Spinal cord (tissue), 10 donors: ENCODE data around the gene EIF3A. TPM values are rescaled to one million over a fixed set of nuclear protein-coding genes. Genes with fewer than 3 reads are reported as not detected.
A peak's percentile ranks its signal among the peaks of the same experiment; 100 is the strongest.

Experiments
- DNase-seq, 6 donors: peaks; one replicate each; pipeline versions ENCODE4 v3.0.0 to v3.0.0-alpha.2; 2013 to 2015; ENCODE audit warnings: low spot score in 6 of 6, low read depth in 4 of 6
- H3K27ac ChIP-seq: one replicate; pipeline ENCODE4 v1.5.1; 2013; ENCODE audit warnings: low read depth, low read length, control low read depth
- H3K27me3 ChIP-seq: one replicate; pipeline ENCODE4 v1.6.1; 2013; ENCODE audit warnings: low read length; ENCODE audit not compliant: control insufficient read depth, insufficient read depth
- H3K36me3 ChIP-seq: one replicate; pipeline ENCODE4 v1.6.1; 2013; ENCODE audit warnings: low read length; ENCODE audit not compliant: control insufficient read depth, insufficient read depth
- H3K4me1 ChIP-seq: one replicate; pipeline ENCODE4 v1.6.1; 2013; ENCODE audit warnings: low read length; ENCODE audit not compliant: control insufficient read depth, insufficient read depth
- H3K4me3 ChIP-seq: one replicate; pipeline ENCODE4 v1.5.1; 2013; ENCODE audit warnings: low read depth, low read length, control low read depth
- H3K9me3 ChIP-seq: one replicate; pipeline ENCODE4 v1.6.1; 2013; ENCODE audit warnings: low read length; ENCODE audit not compliant: control insufficient read depth, insufficient read depth
- WGBS: methylation state at CpG from one replicate; pipeline ENCODE4 v1.1.5; 2013; ENCODE audit warnings: missing lambda C conversion rate; ENCODE audit not compliant: insufficient coverage; 5-methylcytosine and 5-hydroxymethylcytosine counted together
- polyA plus RNA-seq, 2 donors: library from polyadenylated mRNA; unstranded; fragments of 120-200 nt; gene quantifications; one replicate each; pipeline ENCODE4 v1.2.1, GENCODE V29; 2013; ENCODE audit not compliant: insufficient read length in 2 of 2
- total RNA-seq, 2 donors: library from RNA; depleted of rRNA in 1 of 2; stranded (reverse); fragments of 120-200 nt in 1 of 2; fragments of >200 nt in 1 of 2; gene quantifications; one replicate each; pipeline versions ENCODE4 v1.2.3 to v1.2.4, GENCODE V29; 2013 to 2014
- donor health status: healthy.

The EIF3A gene
- total and polyA plus RNA-seq, 4 donors, result 77.1 to 111 (median 86.0) TPM

DNA sequence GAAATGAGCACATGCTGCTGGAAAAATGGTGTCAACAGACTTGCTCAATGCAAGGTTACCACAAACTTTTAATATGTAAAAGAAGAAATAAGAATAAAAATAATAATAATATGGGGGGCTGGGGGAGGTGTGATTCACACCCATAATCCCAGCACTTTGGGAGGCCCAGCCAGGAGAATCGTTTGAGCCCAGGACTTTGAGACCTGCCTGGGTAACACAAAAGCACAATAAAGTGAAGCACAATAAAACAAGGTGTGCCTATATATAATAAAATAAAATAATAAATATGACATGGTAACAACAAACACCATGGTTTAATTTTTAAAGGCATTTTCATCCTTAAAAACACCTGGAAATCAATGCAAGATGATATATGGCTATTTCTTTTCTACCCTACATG lies 25.1 kb downstream of the EIF3A start:
- Histone ChIP-seq H3K27me3 (no peaks in the 10 kb centered on the region), H3K4me1 (no peaks in the 10 kb centered on the region), H3K36me3 (peaks cover 58% of the 10 kb centered on the region), H3K27ac (no peak overlapping the region), H3K9me3 (no peaks in the 10 kb centered on the region), H3K4me3 (no peak overlapping the region)
- DNase-seq, result no peak
- WGBS, result no CpG with 5 or more reads among the region's 1 CpG

DNA sequence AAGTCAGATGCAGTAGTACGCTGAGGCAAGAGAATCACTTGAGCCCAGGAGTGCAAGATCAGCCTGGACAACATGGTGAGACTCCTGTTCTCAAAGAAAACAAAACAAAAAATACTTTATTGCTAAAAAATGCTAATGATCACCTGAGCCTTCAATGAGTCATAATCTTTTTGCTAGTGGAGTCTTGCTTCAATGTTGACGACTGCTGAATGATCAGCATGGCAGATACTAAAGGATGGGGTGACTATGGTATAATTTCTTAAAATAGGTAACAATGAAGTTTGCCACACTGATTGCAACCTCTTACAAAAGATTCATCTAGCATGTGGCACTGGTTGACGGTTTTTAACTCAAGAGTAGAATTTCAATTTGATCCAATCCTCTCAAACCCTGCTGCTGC lies 28.8 kb downstream of the EIF3A start:
- WGBS, result 86% methylated on average over 1 of the region's 3 CpGs
- H3K36me3 ChIP-seq, result peaks cover 64% of the 10 kb centered on the region
- no peak for DNase-seq

GRCh38 chr10:119049777-119050176 lies 30.8 kb downstream of the EIF3A start:
- no peak overlapping the region for H3K4me3 ChIP-seq
- H3K36me3 ChIP-seq, result peaks cover 64% of the 10 kb centered on the region
- H3K27ac ChIP-seq, result no peak overlapping the region
- no peaks in the 10 kb centered on the region for H3K4me1 ChIP-seq
- 93% methylated on average over 9 of the region's 14 CpGs for WGBS
- H3K27me3 ChIP-seq, result no peaks in the 10 kb centered on the region
- DNase-seq, result no peak
- H3K9me3 ChIP-seq, result no peaks in the 10 kb centered on the region

More for the DNA sequence above, 28.8 kb downstream of the EIF3A start:
- H3K4me1 ChIP-seq, result no peaks in the 10 kb centered on the region
- H3K27ac ChIP-seq, result no peak overlapping the region
- no peak overlapping the region for H3K4me3 ChIP-seq
- no peaks in the 10 kb centered on the region for H3K27me3 ChIP-seq
- no peaks in the 10 kb centered on the region for H3K9me3 ChIP-seq

- DNase-seq, result no peak
- Histone ChIP-seq H3K27me3 (no peaks in the 10 kb centered on the region), H3K27ac (no peak overlapping the region), H3K4me3 (no peak overlapping the region), H3K4me1 (no peaks in the 10 kb centered on the region), H3K9me3 (no peaks in the 10 kb centered on the region), H3K36me3 (peaks cover 65% of the 10 kb centered on the region)
- 100% methylated on average over 3 of the region's 5 CpGs for WGBS
Measured at GRCh38 chr10:119049361-119049760, 31.3 kb downstream of the EIF3A start.

- no peak overlapping the region for H3K4me3 ChIP-seq
- no peaks in the 10 kb centered on the region for H3K9me3 ChIP-seq
- no peaks in the 10 kb centered on the region for H3K4me1 ChIP-seq
- peaks cover 73% of the 10 kb centered on the region for H3K36me3 ChIP-seq
- 96% methylated on average over 5 of the region's 7 CpGs for WGBS
- no peaks in the 10 kb centered on the region for H3K27me3 ChIP-seq
- no peak overlapping the region for H3K27ac ChIP-seq
- DNase-seq, result no peak
Measured at GRCh38 chr10:119045561-119045960, 35.1 kb downstream of the EIF3A start.

DNA sequence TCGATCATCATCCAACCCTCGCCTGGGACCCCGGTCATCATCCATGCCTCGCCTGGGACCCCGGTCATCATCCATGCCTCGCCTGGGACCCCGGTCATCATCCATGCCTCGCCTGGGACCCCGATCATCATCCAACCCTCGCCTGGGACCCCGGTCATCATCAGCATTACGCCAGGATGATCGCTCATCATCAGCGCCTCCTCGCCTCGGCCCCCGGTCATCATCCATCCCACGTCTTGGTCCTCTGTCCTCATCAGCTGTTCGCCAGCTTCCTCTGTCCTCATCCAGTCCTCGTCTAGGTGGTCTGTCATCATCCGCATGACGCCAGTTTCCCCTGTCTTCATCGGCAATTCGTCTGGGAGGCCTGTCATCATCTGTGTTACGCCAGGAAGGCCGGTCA lies 38.4 kb downstream of the EIF3A start:
- Histone ChIP-seq H3K9me3 (no peaks in the 10 kb centered on the region), H3K4me3 (no peak overlapping the region), H3K4me1 (no peaks in the 10 kb centered on the region), H3K36me3 (peaks cover 77% of the 10 kb centered on the region), H3K27ac (no peak overlapping the region), H3K27me3 (no peaks in the 10 kb centered on the region)
- 97% methylated on average over 26 of the region's 26 CpGs for WGBS
- no peak for DNase-seq

DNA sequence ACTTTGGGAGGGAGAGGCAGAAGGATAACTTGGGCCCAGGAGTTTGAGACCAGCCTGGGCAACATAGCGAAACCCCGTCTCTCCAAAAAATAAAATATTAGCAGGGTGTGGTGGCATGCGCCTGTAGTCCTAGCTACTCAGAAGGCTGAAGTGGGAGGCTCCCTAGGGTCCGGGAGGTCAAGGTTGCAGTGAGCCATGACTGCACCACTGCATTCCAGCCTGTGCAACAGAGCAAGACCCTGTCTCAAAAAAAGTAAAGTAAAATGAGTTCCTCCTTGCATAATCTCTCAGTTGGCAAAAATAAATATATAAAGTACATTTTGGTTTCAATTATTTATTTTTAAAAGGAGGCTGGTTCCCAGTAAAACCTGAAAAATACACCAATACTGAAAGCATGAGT lies 39.3 kb downstream of the EIF3A start:
- no peak for DNase-seq
- Histone ChIP-seq H3K9me3 (no peaks in the 10 kb centered on the region), H3K27ac (no peak overlapping the region), H3K4me1 (no peaks in the 10 kb centered on the region), H3K27me3 (no peaks in the 10 kb centered on the region), H3K36me3 (peaks cover 74% of the 10 kb centered on the region), H3K4me3 (no peak overlapping the region)
- WGBS, result 90% methylated on average over 2 of the region's 4 CpGs

- H3K4me3 ChIP-seq, result no peak overlapping the region
- 86% methylated on average over 1 of the region's 1 CpG for WGBS
- no peaks in the 10 kb centered on the region for H3K9me3 ChIP-seq
- H3K27ac ChIP-seq, result no peak overlapping the region
- H3K27me3 ChIP-seq, result no peaks in the 10 kb centered on the region
- H3K36me3 ChIP-seq, result peaks cover 61% of the 10 kb centered on the region
- no peak for DNase-seq
- H3K4me1 ChIP-seq, result no peaks in the 10 kb centered on the region
Measured at GRCh38 chr10:119039161-119039560, 41.5 kb downstream of the EIF3A start.

DNA sequence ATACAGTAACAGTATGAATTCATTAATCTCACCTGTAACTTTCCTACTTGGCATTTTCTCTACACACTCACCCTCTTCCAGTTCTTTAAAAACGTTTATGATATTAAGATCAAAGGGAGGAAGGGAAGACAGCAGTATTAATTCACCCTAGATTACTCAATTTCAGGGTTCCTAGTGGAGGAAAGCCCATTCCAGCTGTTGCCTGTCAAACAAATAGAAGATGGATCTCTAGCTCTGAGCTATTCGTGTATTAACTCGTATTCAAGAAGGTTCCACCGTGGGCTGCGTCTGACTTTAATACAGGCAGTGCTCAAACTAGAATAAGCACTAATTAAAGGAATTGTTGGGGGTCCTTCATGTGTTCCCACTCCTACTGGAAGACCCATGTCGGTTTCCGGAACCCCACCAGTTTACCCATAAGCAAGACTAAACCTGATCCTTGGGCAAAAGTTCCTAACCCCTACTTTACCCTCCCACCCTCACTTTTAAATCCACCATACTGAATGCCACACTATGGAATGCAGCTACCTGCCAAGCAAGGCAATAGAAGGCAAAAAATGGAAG lies 49.0 kb downstream of the EIF3A start:
- H3K4me1 ChIP-seq, result peaks cover 13% of the 10 kb centered on the region

DNA sequence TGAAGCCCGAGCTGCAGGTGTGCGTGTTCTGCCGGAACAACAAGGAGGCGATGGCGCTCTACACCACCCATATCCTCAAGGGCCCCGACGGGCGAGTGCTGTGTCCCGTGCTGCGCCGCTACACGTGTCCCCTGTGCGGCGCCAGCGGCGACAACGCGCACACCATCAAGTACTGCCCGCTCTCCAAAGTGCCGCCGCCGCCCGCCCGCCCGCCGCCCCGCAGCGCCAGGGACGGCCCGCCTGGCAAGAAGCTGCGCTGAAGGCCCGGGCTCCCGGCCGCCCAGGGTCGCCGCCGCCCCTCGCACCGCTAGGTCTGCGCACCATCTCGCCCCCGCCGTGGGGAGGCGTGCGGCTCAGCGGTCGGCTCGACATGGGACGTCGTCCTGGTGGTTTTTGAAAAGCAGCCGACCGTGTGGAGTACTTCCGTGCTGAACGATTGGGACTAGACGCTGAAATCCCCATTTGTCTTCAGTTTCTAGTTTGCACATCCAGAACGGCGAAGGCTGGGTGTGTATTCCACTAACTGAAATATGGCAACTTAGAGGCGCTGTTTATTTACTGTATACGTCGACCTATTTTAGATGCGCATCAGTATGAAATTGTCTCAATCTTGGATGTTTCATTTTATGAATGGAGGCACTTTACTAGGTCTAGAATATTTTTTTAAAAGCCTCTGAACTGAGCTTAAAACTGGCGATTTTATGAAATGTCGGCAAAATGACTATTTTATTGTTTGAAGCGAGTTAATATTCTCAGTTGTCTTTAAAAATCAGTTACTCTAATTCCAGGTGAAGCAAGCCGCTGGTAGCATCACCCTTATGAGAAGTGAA lies 50.0 kb downstream of the EIF3A start:
- H3K27ac ChIP-seq, result no peak overlapping the region
- peak in 4 of 6 donors; percentile 12 to 73 (median 42) for DNase-seq
- no peaks in the 10 kb centered on the region for H3K9me3 ChIP-seq
- H3K27me3 ChIP-seq, result no peaks in the 10 kb centered on the region
- peaks cover 3% of the 10 kb centered on the region for H3K36me3 ChIP-seq
- peaks cover 23% of the 10 kb centered on the region for H3K4me1 ChIP-seq
- peak overlapping the region; percentile 13 for H3K4me3 ChIP-seq
- WGBS, result 3% methylated on average over 63 of the region's 65 CpGs

More for the DNA sequence above, 49.0 kb downstream of the EIF3A start:
- Histone ChIP-seq H3K36me3 (peaks cover 3% of the 10 kb centered on the region), H3K9me3 (no peaks in the 10 kb centered on the region), H3K4me3 (no peak overlapping the region), H3K27ac (no peak overlapping the region), H3K27me3 (no peaks in the 10 kb centered on the region)
- DNase-seq, result no peak
- no CpG with 5 or more reads among the region's 7 CpGs for WGBS
